Measurements from ENCODE around the gene LUZP4. TPM values are rescaled to one million over a fixed set of nuclear protein-coding genes. Genes with fewer than 3 reads are reported as not detected.
"Not testable (repeated sequence)": the region's sequence is repeated elsewhere in the genome, so short reads cannot be mapped to it uniquely, and the experiment has no call there.

LUZP4 gene
- total RNA-seq, 1 experiment from 2014 or later, result not detected

DNA sequence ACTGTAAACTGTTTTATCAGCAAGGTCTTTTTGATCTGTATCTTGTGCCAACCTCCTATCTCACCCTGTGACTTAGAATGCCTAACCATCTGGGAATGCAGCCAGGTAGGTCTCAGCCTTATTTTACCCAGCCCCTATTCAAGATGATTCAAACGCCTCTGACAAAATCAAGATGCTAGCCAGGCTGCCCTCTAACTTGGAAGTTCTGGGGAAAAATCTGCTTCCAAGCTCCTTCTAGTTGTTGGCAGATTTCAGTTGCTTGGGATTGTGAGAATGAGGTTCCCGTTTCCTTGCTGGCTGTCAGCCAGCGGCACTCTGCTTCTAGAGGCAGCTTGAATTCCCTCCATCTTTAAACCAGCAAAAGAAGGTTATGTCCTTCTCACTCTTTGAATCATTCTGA is 34.7 kb downstream of the LUZP4 start:
- H3K9me3 Mint-ChIP-seq, result peaks cover 8% of the 10 kb centered on the region
- peaks cover 8% of the 10 kb centered on the region for H3K36me3 Mint-ChIP-seq
- TF ChIP-seq, protein P1, sequence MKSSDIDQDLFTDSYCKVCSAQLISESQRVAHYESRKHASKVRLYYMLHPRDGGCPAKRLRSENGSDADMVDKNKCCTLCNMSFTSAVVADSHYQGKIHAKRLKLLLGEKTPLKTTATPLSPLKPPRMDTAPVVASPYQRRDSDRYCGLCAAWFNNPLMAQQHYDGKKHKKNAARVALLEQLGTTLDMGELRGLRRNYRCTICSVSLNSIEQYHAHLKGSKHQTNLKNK (CRISPR knock-in tag; IDR thresholded peaks at IDR 0.05), result no peak
- no peak for TF ChIP-seq GABPB1 (CRISPR knock-in tag; IDR thresholded peaks at IDR 0.05)
- TF ChIP-seq NFATC4 (CRISPR knock-in tag; IDR thresholded peaks at IDR 0.05), result no peak
- no peak for TF ChIP-seq ESRRA (CRISPR knock-in tag; IDR thresholded peaks at IDR 0.05; ENCODE audit: borderline replicate concordance)
- no peak for TF ChIP-seq RELA (CRISPR knock-in tag; IDR thresholded peaks at IDR 0.05; ENCODE audit: borderline replicate concordance)
- TF ChIP-seq ZNF317 (CRISPR knock-in tag; IDR thresholded peaks at IDR 0.05; ENCODE audit: borderline replicate concordance, low read depth), result no peak
- TF ChIP-seq, protein P2, sequence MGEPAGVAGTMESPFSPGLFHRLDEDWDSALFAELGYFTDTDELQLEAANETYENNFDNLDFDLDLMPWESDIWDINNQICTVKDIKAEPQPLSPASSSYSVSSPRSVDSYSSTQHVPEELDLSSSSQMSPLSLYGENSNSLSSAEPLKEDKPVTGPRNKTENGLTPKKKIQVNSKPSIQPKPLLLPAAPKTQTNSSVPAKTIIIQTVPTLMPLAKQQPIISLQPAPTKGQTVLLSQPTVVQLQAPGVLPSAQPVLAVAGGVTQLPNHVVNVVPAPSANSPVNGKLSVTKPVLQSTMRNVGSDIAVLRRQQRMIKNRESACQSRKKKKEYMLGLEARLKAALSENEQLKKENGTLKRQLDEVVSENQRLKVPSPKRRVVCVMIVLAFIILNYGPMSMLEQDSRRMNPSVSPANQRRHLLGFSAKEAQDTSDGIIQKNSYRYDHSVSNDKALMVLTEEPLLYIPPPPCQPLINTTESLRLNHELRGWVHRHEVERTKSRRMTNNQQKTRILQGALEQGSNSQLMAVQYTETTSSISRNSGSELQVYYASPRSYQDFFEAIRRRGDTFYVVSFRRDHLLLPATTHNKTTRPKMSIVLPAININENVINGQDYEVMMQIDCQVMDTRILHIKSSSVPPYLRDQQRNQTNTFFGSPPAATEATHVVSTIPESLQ (CRISPR knock-in tag; IDR thresholded peaks at IDR 0.05), result no peak
- no peak for TF ChIP-seq IRF2 (CRISPR knock-in tag; IDR thresholded peaks at IDR 0.05; ENCODE audit: borderline replicate concordance, low read depth)
- TF ChIP-seq, protein P3, sequence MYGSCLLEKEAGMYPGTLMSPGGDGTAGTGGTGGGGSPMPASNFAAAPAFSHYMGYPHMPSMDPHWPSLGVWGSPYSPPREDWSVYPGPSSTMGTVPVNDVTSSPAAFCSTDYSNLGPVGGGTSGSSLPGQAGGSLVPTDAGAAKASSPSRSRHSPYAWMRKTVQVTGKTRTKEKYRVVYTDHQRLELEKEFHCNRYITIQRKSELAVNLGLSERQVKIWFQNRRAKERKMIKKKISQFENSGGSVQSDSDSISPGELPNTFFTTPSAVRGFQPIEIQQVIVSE (CRISPR knock-in tag; IDR thresholded peaks at IDR 0.05; ENCODE audit: borderline replicate concordance), result no peak
- TF ChIP-seq MYBL2 (CRISPR knock-in tag; IDR thresholded peaks at IDR 0.05), result no peak
- H3K4me3 Mint-ChIP-seq, result no peak overlapping the region
- DNase-seq (ENCODE audit: low spot score), result no peak
- POLR2A ChIA-PET, result no interaction called here
- CTCF ChIA-PET, result no interaction called here
- H3K27me3 Mint-ChIP-seq (ENCODE audit: low read depth), result no peaks in the 10 kb centered on the region
- no peak overlapping the region for H3K27ac Mint-ChIP-seq
- peaks cover 5% of the 10 kb centered on the region for H3K4me1 Mint-ChIP-seq
- ATAC-seq, result no peak

DNA sequence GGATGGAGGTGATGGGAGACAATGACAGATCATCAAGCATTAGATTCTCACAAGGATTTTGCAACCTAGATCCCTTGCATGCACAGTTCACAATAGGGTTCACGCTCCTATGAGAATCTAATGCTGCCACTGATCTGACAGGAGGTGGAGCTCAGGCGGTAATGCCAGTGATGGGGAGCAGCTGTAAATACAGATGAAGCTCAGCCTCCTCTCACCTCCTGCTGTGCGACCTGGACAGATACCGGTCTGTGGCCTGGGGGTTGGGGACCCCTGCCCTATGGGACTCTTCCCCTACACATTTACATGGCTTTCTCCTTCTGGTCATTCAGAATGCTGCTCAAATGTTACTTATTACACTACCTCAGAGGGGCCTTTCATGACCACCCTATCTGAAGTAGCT is 39.8 kb downstream of the LUZP4 start:
- H3K36me3 Mint-ChIP-seq; ATAC-seq; DNase-seq (ENCODE audit: low spot score); POLR2A ChIA-PET; H3K4me3 Mint-ChIP-seq; H3K27me3 Mint-ChIP-seq (ENCODE audit: low read depth); H3K9me3 Mint-ChIP-seq; H3K27ac Mint-ChIP-seq: not testable (repeated sequence)
- peaks cover 20% of the 10 kb centered on the region for H3K4me1 Mint-ChIP-seq
- CTCF ChIA-PET, result interaction anchor here (0.6 kb wide), 1 partner anchor 102 kb away, joined by 3 read pairs; no protein-coding TSS in a partner anchor

DNA sequence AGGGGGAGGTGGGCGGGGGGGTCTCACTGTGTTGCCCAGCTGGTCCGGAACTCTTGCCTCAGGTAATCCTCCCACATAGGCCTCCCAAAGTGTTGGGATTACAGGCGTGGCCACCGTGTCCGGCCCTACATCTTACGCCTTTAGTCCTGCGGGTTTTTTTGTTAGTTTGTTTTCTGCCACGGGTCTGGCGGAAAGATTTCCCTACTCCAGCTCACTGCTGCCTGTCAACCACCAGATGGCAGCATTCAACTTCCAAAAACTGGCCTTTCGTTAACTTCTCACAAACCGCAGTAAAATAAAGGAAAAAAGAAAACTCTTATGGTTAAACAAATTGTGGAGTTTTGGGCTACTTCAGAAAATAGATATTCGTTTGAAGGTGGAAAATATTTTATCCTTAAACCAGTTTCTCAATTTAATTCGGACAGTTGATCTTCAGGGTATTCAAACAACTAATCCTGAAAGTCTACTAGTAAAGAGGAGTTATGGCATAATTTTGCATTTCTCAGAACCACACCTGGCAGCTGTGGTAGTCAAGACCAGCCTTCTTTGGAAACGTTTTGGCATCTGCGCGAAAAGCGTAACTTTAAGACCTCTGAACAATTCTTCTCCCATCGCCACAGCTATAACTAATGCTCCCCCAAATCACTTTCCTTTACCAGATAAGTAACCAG is 41.1 kb downstream of the LUZP4 start:
- Mint-ChIP-seq H3K4me1 (peaks cover 25% of the 10 kb centered on the region), H3K27me3 (ENCODE audit: low read depth) (no peaks in the 10 kb centered on the region), H3K9me3 (no peaks in the 10 kb centered on the region), H3K27ac (no peak overlapping the region), H3K36me3 (no peaks in the 10 kb centered on the region), H3K4me3 (no peak overlapping the region)
- TF ChIP-seq OVOL2 (CRISPR knock-in tag; IDR thresholded peaks at IDR 0.05; ENCODE audit: borderline replicate concordance) (no peak), TP53 (CRISPR knock-in tag; IDR thresholded peaks at IDR 0.05) (no peak)
- TF ChIP-seq, protein P4, sequence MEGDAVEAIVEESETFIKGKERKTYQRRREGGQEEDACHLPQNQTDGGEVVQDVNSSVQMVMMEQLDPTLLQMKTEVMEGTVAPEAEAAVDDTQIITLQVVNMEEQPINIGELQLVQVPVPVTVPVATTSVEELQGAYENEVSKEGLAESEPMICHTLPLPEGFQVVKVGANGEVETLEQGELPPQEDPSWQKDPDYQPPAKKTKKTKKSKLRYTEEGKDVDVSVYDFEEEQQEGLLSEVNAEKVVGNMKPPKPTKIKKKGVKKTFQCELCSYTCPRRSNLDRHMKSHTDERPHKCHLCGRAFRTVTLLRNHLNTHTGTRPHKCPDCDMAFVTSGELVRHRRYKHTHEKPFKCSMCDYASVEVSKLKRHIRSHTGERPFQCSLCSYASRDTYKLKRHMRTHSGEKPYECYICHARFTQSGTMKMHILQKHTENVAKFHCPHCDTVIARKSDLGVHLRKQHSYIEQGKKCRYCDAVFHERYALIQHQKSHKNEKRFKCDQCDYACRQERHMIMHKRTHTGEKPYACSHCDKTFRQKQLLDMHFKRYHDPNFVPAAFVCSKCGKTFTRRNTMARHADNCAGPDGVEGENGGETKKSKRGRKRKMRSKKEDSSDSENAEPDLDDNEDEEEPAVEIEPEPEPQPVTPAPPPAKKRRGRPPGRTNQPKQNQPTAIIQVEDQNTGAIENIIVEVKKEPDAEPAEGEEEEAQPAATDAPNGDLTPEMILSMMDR (IDR thresholded peaks at IDR 0.05), result peak; percentile 59
- ATAC-seq (peak; percentile 75), DNase-seq (ENCODE audit: low spot score) (peak; percentile 18)
- ChIA-PET CTCF (interaction anchor here (0.6 to 1.6 kb wide), 8 partner anchors 13 to 312 kb away, joined by 3 to 14 read pairs (median 4); no protein-coding TSS in a partner anchor), POLR2A (no interaction called here)

DNA sequence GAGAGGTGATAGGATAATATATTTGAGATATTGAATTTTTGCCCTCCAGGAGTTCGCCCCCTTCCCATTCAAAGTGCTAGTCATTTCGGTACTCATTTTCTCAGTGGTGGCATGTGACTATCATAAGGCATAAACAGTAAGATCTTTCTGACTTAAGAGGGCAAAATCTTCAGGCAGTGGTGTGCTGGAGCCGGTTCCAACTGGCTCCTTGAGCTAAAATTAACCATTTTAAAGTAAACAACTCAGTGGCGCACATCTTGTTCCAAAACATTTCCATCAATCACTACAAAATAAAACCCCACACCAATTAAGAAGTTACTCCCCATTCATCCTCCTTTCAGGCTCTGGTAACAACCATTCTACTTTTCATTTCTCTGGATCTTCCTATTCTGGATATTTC is 43.3 kb downstream of the LUZP4 start:
- ChIA-PET CTCF (no interaction called here), POLR2A (no interaction called here)
- no peak overlapping the region for H3K4me3 Mint-ChIP-seq
- ATAC-seq (no peak), DNase-seq (ENCODE audit: low spot score) (no peak)
- H3K9me3 Mint-ChIP-seq, result no peaks in the 10 kb centered on the region
- no peaks in the 10 kb centered on the region for H3K36me3 Mint-ChIP-seq
- peaks cover 25% of the 10 kb centered on the region for H3K4me1 Mint-ChIP-seq
- H3K27ac Mint-ChIP-seq, result no peak overlapping the region
- H3K27me3 Mint-ChIP-seq (ENCODE audit: low read depth), result no peaks in the 10 kb centered on the region
- no peak for TF ChIP-seq ATF1 (CRISPR knock-in tag; IDR thresholded peaks at IDR 0.05)
- no peak for TF ChIP-seq TP53 (CRISPR knock-in tag; IDR thresholded peaks at IDR 0.05)
- no peak for TF ChIP-seq GTF2I (CRISPR knock-in tag; conservative IDR thresholded peaks at IDR 0.05)
- TF ChIP-seq, protein P5, sequence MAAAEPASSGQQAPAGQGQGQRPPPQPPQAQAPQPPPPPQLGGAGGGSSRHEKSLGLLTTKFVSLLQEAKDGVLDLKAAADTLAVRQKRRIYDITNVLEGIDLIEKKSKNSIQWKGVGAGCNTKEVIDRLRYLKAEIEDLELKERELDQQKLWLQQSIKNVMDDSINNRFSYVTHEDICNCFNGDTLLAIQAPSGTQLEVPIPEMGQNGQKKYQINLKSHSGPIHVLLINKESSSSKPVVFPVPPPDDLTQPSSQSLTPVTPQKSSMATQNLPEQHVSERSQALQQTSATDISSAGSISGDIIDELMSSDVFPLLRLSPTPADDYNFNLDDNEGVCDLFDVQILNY (CRISPR knock-in tag; IDR thresholded peaks at IDR 0.05), result no peak
- TF ChIP-seq CREM (CRISPR knock-in tag; IDR thresholded peaks at IDR 0.05), result no peak
- TF ChIP-seq, protein P6, sequence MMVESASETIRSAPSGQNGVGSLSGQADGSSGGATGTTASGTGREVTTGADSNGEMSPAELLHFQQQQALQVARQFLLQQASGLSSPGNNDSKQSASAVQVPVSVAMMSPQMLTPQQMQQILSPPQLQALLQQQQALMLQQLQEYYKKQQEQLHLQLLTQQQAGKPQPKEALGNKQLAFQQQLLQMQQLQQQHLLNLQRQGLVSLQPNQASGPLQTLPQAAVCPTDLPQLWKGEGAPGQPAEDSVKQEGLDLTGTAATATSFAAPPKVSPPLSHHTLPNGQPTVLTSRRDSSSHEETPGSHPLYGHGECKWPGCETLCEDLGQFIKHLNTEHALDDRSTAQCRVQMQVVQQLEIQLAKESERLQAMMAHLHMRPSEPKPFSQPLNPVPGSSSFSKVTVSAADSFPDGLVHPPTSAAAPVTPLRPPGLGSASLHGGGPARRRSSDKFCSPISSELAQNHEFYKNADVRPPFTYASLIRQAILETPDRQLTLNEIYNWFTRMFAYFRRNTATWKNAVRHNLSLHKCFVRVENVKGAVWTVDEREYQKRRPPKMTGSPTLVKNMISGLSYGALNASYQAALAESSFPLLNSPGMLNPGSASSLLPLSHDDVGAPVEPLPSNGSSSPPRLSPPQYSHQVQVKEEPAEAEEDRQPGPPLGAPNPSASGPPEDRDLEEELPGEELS (CRISPR knock-in tag; IDR thresholded peaks at IDR 0.05), result no peak
- no peak for TF ChIP-seq ZNF317 (CRISPR knock-in tag; IDR thresholded peaks at IDR 0.05; ENCODE audit: borderline replicate concordance, low read depth)
- TF ChIP-seq, protein P7, sequence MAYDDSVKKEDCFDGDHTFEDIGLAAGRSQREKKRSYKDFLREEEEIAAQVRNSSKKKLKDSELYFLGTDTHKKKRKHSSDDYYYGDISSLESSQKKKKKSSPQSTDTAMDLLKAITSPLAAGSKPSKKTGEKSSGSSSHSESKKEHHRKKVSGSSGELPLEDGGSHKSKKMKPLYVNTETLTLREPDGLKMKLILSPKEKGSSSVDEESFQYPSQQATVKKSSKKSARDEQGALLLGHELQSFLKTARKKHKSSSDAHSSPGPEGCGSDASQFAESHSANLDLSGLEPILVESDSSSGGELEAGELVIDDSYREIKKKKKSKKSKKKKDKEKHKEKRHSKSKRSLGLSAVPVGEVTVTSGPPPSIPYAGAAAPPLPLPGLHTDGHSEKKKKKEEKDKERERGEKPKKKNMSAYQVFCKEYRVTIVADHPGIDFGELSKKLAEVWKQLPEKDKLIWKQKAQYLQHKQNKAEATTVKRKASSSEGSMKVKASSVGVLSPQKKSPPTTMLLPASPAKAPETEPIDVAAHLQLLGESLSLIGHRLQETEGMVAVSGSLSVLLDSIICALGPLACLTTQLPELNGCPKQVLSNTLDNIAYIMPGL (CRISPR knock-in tag; IDR thresholded peaks at IDR 0.05), result no peak
- TF ChIP-seq IRF2 (CRISPR knock-in tag; IDR thresholded peaks at IDR 0.05; ENCODE audit: borderline replicate concordance, low read depth), result no peak

Measured in WTC11 (cell line).